NOMO-1 (cell line): ENCODE measurements around the gene HNRNPR.
"Not testable (repeated sequence)": the region's sequence is repeated elsewhere in the genome, so short reads cannot be mapped to it uniquely, and the experiment has no call there.

Experiments
- DNase-seq, 2 experiments: peaks; one replicate each; lab custom pipeline; 2025; ENCODE audit not compliant: unreplicated experiment in 2 of 2; lab: John Stamatoyannopoulos, UW

HNRNPR gene

DNA sequence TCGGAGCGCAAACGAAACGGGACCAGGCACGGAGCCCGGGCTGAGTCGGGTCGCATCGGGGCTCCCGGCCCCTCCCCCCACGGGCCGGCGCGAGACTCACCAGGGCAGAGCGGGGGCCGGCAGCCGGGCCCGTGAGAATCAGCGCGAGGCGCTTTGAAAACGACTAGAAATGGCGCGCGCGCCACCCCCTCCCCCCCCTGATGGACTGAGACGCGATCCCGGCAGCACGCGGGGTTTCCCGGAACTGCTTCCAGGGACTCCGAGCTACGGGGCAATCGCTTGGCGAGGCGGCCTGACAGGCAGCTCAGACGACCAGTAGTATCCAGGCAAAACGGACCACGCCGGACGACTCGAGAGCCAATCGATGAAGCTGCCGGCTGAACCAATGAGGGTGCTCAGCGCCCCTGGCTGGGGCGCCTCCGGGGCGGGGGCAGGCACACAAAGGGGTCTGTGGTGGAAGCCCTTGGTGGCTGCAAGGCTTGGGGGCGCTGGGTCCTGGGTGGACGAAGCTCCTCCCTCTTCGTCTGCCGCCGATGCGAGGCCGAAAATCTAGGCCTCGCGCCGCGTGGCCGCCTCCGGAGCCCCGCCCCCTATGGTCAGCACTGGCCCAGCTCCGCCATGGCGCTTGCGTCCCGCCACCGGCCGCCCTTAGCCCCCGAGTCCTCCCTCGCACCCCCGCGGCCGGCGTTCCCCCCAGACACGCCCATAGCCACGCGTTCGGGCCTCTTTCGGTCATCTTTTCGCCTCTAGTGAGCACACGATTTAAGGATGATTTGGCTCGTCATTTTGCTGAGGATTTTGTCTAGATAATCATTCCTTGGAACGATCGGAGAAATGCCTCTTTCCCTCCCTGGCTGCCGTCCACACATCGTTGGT, at the start of gene HNRNPR:
TSS of gene HNRNPR (minus strand) at position 174 of the 876 bp plus-strand sequence. CDS start 3,276 bp downstream, outside the sequence.
- peak; percentile 97 to 99 for DNase-seq

DNA sequence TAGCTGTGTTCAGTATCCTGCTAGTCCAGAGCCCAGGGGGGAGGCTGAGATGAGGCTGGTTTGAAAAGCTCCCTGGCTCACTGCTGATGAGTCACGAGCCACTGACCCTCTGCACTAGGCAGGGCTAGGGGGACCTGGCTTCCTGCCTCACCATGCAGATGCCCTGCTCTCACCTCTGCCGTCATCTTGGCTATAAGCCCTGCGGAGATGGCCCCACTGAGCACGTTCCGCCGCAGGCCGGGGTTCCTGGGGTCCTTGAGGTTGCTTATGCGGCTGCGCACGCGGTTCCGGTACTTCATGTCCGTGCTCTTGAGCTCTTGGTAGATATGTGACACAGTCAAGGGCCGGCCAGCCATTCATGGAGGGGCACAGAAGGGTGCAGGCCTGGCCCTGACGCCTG, 49.6 kb upstream of the HNRNPR start:
- no peak for DNase-seq

DNA sequence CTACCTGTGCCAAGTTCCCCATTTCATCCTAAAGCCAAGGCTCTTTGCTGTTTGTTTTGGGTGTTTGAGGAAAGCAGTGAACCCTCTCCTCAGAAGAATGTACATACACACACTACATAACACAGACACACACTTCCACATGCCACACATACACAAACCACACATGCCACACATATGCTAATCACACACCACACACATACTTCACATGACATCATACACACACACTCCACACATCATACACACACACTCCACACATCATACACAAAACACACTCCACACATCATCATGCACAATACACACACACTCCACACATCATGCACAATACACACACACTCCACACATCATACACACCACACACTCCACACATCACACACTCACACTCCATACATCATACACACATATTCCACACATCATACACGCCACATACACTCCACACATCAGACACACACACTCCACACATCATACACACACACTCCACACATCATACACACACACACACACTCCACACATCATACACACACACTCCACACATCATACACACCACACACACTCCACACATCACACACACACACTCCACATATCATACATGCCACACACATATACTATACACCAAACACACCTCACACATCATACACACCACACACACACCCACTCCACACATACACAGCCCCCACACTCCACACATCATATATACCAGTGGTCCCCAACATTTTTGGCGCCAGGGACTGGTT, 48.2 kb upstream of the HNRNPR start:
- DNase-seq, result no peak

DNA sequence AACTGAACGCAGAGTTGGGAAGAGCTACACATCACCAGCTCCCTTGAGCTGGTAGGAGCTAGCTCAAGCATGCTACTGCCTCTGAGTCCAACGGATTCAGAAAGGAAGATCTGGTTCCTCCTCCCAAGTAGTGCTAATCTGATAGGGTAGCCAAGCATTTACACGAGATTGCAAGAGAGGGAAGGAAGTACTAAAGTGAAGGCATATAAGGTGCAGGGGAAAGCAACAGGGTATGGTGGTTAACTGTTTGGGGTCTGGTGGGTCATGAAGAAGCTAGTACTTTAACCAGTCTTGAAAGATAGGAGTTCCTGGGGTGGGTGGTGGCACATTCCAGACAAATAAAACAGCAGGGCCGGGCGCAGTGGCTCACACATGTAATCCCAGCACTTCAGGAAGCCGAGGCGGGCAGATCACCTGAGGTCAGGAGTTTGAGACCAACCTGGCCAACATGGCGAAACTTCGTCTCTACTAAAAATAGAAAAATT, 45.8 kb upstream of the HNRNPR start:
- peak in 1 of 2 experiments; percentile 21 for DNase-seq

DNA sequence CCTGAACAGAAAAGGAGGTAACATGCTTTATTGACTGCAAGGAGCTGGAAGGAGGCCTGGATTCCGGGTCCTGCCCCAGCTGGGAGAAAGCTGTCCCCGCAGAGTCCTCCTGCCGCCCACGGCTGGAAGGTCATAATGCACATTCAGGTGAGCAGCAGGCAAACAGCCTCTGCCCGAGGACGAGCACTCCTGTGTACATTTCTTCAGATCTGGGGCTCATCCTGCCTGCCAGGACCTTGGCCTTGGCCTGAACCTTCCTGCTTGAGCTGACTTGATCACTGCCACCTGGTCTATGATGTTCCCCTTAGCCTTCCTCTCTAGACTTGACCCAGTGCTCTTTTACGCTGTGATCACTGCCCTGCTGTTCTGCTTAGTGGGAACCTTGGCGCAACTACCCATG, 43.4 kb upstream of the HNRNPR start:
- no peak for DNase-seq

DNA sequence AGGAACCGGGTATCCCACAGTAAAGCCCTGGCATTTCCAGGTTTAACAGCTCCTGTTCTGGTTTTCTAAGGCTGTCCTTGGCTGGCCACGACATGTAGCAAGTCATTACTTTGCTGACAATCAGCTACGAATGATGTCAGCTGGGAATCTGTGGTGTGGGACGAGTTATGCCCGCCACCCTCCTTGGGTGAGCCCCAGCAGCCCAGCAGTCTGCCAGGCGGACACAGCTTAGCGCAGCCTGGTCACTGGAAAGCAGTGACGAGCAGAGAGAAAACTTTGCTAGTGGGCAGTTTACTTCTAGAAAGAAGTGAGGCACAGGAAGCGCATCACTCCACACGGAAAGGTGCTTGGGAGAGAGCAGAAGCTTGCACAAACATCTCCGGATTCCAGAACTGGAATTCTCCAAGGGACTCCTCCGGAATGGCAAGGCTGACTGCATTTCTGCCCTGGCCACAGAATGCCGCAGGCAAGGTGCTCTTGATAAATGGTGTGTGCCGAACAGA, 41.1 kb upstream of the HNRNPR start:
- no peak for DNase-seq

DNA sequence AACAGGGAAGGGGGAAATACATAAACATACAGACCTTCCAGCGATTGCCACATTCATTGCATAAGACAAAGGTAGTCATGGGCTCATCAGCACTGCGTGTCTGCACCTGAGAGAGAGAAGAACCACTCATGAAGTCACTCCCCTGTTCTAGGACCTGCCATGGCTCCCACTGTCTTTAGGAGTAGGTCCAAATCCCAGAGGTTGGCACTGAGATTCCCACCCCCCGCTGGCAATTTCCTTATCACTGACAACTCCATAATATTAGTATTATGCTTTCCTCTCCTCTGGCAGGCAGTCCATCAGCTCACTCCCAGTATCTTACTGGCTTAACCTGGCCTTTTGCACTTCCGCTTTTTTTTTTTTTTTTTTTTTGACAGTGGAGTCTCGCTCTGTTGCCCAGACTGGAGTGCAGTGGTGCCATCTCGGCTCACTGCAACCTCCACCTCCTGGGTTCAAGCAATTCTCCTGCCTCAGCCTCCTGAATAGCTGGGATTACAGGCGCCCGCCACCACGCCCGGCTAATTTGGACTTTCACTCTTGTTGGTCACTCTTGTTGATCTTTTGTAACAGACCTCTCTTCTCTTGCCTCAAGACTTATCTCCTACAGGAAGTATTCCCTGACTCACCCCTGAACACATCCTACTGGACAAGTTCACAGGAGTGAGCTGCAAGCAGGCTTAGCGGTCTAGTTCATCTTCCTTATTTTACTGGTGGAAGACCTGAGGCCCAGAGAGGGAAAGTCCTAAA, 40.4 kb upstream of the HNRNPR start:
- DNase-seq, result no peak

DNA sequence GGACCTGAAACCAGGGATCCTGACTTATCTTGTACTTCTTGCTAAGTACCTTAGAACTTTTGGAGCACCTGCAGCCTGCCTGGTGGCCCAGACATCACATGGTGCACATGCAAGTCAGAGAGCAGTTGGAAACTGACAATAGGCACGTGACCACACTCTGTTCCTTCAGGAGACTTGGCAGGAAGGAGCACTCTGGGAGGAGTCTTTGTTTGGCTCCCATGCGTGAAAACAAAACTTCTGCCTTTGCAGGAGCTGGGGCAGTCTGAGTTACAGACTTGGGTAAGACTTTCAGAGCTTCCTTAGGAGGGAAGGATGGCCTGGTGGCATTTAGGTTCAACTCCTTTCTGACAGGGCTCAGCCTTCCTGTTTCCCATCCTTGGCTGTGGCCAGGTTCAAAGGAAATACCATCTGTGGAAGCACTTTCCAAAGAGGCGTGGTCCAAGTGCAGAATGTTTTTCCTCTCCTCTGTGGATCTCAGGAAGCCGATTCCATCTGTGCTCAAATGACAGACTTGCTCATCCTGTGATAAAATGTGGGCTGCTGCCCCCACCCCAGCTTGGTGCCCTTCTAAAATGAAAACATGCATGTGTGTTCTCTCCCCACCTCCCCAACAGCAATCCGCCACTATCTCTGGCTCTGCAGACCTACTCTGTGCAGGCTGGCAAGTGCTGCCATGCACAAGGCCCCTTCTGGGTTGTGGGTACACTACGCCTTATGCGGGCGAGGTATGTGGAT, 39.7 kb upstream of the HNRNPR start:
- no peak for DNase-seq

DNA sequence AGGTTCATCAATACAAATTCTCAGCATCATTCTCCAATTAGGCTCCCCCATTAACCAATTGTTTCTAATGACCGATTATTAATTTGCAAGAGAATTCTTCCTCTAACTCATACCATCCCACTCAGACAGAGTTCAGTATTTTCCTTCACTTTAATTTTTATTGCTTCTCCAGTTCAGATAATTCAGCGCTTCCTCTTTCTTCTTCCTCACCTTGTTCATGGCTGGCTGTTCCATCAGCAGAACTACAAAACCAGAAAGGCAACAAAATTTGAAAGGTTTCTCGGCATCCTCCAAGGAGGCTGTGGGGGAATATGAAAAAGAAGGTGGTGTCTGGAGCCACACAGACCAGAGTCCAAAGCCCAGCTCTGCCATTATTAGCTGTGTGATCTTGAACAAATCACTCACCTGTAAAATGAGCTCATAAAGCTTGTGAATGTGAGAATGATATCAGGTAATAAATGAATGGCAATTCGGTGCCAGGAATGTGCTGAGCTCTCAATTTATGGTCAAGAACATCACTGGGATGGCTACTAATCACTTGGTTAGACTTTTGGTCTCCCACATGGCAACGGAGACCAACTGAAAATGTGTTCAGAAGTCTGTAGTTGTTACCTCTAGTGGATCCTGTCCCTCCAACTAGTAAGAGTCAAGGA, 37.3 kb upstream of the HNRNPR start:
- DNase-seq, result peak in 1 of 2 experiments; percentile 61

DNA sequence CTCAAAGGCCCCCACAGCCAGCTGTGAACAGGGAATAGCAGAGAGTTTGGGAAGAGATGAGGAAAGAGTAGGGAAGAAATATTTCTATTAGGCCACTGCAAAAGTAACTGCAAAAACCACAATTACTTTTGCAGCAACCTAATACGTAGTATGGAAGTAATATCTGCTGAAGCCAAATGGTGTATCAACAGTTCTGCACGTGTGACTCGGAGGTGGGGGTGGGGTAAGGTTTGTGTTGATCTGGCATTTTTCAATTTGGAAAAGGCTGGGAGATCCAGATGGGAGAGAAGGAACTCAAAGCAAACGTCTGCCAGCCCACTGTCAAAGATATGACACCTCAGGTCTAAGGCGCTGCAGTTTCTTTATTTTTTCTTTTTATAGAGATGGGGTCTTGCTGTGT, 36.6 kb upstream of the HNRNPR start:
- no peak for DNase-seq

DNA sequence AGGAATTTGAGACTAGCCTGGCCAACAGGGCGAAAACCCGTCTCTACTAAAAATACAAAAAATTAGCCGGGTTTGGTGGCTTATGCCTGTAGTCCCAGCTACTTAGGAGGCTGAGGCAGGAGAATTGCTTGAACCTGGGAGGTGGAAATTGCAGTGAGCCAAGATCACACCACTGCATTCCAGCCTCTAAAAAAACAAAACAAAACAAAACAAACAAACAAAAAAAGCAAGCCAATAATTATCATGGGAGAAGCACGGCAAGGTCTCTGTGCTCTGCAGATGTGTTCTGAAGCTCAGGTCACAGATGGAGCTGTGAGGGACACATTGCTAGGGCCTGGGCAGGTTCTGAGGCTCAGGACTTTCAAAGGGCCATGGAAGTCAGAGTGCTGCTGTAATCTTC, 36.2 kb upstream of the HNRNPR start:
- DNase-seq, result not testable (repeated sequence)

DNA sequence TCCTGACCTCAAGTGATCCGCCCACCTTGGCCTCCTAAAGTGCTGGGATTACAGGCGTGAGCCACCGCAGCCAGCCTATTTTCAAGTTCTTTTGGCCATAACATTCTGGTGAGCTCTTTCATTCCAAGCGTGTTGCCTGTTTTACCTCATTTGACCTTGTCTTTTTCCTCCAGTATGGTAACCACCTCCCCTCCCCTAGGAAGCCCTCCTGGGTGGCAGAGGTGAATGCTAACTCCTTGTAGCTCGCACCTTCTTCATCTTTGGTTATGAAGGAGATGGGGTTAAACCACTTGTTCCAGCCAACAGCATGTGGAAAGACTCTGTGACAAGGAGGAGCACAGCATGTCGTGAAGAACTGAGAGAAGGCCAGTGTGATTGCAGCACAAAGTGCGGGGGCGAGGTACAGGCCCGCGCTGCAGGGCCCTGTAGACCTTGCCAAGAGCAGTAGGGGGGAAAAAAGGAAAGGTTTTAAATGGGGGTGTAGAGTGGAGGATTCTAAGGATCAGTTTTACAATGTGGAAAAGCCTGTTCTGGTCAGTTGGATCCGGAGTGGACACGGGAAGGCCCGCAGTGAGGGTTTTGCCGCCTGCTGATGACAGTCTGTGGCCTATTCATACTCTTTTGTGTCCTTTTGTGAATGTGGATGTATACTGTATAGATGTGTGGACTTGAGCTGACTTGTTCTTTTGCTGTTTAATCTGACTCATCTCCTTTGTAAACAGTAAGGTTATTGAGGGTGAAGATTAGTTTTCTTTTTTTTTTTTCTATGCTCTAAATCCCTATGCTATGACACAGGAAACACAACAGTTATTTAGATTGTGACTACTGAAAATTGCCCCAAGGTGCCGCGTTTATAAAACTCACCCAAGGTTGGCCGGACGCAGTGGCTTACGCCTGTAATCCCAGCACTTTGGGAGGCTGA, 33.1 kb upstream of the HNRNPR start:
- DNase-seq, result no peak

DNA sequence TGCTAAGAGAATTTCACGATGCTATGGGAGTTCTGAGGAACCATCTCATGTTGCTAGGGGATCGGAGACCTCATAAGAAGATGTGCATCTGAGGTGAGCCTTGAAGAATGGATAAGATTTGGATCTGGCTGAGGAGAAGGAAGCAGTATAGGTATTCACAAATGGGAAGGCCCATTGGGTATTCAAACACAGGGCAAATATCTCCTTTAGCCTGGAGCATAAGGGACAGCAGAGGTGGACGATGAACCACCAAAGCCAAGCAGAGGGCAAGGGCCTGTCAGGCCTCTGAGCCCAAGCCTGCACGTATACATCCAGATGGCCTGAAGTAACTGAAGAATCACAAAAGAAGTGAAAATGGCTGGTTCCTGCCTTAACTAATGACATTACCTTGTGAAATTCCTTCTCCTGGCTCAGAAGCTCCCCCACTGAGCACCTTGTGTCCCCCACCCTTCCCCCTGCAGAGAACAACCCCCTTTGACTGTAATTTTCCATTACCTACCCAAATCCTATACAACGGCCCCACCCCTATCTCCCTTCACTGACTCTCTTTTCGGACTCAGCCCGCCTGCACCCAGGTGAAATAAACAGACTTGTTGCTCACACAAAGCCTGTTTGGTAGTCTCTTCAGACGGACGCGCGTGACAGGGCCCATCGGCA, 30.1 kb upstream of the HNRNPR start:
- not testable (repeated sequence) for DNase-seq

DNA sequence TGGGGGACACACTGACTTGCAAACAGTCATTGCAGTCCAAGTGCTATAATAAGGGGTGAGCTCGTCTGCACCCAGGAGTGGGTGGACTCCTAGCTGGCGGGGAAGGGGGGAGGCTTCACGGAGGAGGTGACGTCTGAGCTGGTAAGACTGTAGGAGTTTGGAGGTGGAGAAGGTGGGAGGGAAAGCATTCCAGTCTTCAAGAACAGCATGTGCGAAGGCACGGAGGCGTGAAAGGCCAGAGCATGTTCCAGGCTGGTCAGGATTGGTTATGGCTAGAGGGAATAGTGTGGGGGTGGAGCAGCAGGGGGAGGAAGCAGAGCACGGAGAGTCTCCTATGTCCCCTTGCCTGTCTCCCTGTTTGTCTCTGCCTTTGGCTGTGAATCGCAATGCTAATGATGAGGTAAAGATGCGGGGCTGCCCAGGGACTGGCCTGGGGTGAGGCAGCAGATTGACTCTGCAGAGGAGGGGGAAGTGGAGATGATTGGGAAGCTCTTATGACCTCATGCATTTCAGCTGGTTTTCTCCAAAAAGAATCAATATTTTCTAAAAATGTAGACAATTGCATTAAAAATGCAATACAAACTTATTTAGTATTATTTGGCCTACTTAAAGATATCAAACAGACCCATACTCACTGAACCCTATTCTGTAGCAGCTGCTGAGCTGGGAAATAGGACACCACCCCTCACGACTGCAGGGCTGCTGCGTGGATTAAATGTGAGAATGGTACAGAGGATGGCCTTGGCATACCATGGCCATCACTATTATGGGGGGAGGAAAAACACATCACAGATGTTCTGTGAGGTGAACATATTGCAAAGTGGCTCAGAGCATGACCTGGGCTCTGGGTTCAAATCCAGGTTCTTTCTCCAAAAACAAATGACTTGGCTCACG, 28.1 kb upstream of the HNRNPR start:
- DNase-seq, result no peak

DNA sequence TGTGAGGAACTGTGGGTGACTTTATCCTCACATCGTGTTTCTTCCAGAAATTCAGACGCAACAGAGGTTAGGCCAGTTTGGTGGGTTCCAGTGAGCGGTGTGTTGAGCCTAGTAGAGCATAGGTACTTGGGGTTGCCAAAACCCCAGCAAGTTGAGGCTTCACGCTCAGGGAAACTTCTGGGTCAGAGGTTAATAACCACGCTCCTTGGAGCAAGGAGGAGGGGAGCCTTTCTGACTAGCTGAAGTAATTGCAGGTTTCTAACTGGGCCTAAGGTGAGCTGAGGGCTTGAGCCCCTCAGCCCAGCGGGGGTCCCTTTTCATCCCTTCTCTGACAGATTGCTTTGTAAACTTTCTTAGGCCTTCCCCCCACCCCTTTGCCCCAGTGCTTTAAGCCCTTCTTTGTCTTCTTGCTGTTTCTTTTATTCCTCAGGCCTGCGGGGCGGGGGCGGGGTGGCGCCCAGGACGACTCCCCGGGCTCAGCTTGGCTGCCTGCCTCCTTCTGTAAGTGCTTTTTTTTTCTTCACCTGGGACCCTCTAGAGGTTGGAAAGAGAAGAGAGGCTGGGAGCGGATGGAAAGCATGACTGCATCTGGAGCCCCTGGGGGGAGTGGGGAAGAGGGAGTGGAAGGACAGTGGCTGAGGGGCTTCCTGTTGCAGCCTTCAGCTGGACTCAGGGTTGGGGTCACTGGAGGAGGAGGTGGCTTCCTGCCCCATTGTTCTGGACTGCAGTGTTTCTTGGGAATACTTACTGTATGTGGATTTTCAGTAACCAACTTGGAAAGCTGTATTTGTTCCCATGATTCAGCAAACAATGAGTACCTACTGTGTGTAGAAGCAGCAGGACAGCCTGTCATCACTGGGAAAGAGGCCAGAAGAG, 26.9 kb upstream of the HNRNPR start:
- DNase-seq, result no peak

DNA sequence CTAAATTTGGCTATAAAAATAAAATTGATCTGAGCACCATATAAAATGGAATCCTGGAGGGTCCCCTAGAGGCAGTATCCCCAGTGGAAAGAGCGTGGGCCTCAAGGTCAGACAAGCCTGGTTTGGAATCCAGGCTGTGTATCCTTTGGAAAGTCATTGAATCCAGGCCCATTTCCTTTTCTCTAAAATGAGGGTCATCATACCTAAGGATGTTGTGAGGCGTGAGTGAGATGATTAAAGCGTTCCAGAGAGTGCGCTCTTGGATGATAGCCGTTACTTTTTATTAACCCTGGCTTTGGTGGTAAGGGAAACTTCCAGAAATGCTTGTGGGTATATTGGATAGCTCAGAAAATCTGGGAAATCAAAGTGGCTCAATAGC, 26.2 kb upstream of the HNRNPR start:
- DNase-seq, result no peak
